Measurements from ENCODE around the gene NFKBIB.
A peak's percentile ranks its signal among the peaks of the same experiment; 100 is the strongest.

NFKBIB gene

GRCh38 chr19:38928391-38929001 is 28.7 kb downstream of the NFKBIB start:
- no peak overlapping the region for H3K4me3 ChIP-seq (ENCODE audit: low read depth, low read length)
- in situ Hi-C loops (cut with HindIII; ENCODE audit: low sequenced_read_pairs) = no loop called here
- no peak for TF ChIP-seq CTCF (IDR thresholded peaks at IDR 0.05; ENCODE audit: low read depth, low read length)
- no peak for DNase-seq (ENCODE audit: low read depth, low spot score)

GRCh38 chr19:38929929-38930775 is 30.4 kb downstream of the NFKBIB start, which contains the start of gene SARS2:
SARS2 (minus strand) TSS chr19:38930763; CDS start chr19:38930736, 27 bp downstream.
- in situ Hi-C loops (cut with HindIII; ENCODE audit: low sequenced_read_pairs) = no loop called here
- peak; percentile 97 for TF ChIP-seq CTCF (IDR thresholded peaks at IDR 0.05; ENCODE audit: low read depth, low read length)
- peak within 1 kb of the TSS; percentile 95 for H3K4me3 ChIP-seq (ENCODE audit: low read depth, low read length)
- DNase-seq (ENCODE audit: low read depth, low spot score) = peak; percentile 96

DNA sequence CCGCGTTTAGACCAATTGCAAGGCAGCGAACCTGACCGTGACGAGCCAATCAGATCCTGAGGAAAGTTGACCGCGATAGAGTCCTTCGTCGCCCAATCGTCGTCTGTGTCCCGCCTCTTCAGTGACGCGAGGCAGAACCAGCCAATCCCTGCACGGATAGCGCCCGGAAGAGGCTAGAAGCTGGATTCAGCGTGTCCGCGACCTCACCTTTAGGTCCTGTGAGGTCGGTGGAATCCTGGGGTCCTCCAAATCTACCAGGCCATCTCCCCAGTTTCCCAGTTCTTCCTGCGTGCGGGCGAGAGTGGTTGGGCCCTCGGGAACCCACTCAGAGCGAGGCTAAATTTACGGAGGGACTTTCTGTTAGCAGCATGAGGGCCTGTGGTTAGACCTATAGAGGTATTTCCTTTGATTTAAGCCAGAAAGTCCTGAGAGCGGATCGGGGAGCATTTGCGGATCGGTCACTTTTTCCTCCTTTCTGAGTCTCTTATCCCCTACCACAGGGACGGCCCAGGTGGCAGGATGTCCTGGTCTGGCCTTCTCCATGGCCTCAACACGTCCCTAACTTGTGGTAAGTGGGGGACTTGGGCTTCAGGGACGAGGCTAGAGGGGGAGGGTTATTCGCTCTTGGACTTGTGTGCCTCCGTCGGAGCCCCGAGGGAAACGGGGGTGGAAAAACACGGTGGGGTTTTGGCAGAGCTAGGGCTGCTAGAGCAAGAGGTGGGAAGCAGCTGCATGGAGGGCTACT is 31.2 kb downstream of the NFKBIB start, which contains the start of gene MRPS12:
MRPS12 (plus strand) TSS at position 169 of the 745 bp plus-strand sequence; CDS start at position 520, 351 bp downstream.
- peak; percentile 99 for DNase-seq (ENCODE audit: low read depth, low spot score)
- in situ Hi-C loops (cut with HindIII; ENCODE audit: low sequenced_read_pairs) = no loop called here
- TF ChIP-seq CTCF (IDR thresholded peaks at IDR 0.05; ENCODE audit: low read depth, low read length) = no peak

GRCh38 chr19:38931521-38931793 is 31.7 kb downstream of the NFKBIB start:
- no peak for TF ChIP-seq CTCF (IDR thresholded peaks at IDR 0.05; ENCODE audit: low read depth, low read length)
- in situ Hi-C loops (cut with HindIII; ENCODE audit: low sequenced_read_pairs) = no loop called here
- peak overlapping the region; percentile 95 for H3K4me3 ChIP-seq (ENCODE audit: low read depth, low read length)
- no peak for DNase-seq (ENCODE audit: low read depth, low spot score)

More for the DNA sequence above, 31.2 kb downstream of the NFKBIB start, which contains the start of gene MRPS12:
- H3K4me3 ChIP-seq (ENCODE audit: low read depth, low read length) = peak within 1 kb of the TSS; percentile 95

DNA sequence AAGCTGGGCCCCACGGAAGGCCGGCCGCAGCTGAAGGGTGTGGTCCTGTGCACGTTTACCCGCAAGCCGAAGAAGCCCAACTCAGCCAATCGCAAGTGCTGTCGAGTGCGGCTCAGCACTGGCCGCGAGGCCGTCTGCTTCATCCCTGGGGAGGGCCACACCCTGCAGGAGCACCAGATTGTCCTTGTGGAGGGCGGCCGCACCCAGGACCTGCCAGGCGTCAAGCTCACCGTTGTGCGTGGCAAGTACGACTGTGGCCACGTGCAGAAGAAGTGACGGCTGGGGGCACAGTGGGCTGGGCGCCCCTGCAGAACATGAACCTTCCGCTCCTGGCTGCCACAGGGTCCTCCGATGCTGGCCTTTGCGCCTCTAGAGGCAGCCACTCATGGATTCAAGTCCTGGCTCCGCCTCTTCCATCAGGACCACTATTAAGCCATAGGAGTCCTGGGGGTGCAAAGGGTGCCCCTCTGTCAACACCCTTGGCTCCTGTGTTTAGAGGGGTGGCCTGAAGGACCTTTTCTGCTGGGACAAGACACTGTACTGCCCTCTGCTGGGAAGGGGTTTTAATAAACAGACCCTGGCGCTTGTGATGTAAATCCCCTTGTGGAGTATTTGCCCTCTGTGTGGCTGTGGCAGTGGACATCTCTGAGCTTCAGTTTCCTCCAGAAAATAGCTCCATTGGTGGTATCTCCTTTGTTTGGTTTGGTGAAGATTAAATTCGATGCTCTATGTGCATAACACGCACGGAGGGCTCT is 32.8 kb downstream of the NFKBIB start:
- TF ChIP-seq CTCF (IDR thresholded peaks at IDR 0.05; ENCODE audit: low read depth, low read length) = peak; percentile 39

DNA sequence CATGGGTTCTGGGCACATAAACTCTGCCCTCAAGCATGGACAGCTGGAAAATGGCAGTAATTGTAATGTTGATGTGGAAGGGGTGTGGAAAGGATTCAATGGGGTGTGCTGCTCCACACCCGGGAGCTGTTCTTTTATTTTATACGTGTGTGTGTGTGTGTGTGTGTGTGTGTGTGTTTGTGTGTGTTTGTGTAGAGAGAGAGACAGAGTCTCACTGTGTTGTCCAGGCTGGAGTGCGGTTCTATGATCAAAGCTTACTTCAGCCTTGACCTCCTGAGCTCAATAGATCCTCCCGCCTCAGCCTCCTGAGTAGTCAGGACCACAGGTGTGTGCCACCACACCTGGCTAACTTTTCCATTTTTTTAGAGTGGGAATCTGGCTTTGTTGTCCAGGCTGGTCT is 33.8 kb downstream of the NFKBIB start:
- TF ChIP-seq CTCF (IDR thresholded peaks at IDR 0.05; ENCODE audit: low read depth, low read length) = no peak
- no peak overlapping the region for H3K4me3 ChIP-seq (ENCODE audit: low read depth, low read length)
- in situ Hi-C loops (cut with HindIII; ENCODE audit: low sequenced_read_pairs) = no loop called here
- no peak for DNase-seq (ENCODE audit: low read depth, low spot score)

More for the DNA sequence above, 32.8 kb downstream of the NFKBIB start:
- DNase-seq (ENCODE audit: low read depth, low spot score) = peak; percentile 32
- in situ Hi-C loops (cut with HindIII; ENCODE audit: low sequenced_read_pairs) = no loop called here
- no peak overlapping the region for H3K4me3 ChIP-seq (ENCODE audit: low read depth, low read length)

Measured in astrocyte of the spinal cord (primary cell).